Panc1 (cell line): ENCODE measurements around the gene SERTAD1. TPM values are rescaled to one million over a fixed set of nuclear protein-coding genes. Genes with fewer than 3 reads are reported as not detected.

Experiments
- ATAC-seq: fragments of 200-7000 bp; cut with Tn5 transposase; 2 replicates; pipeline ENCODE4 v1.9.1; 2020; ENCODE audit warnings: mild to moderate bottlenecking, moderate library complexity
- BruUV-seq: library from RNA; stranded (reverse); fragments of 400-500 nt; replicated peaks from 2 replicates; lab custom pipeline; 2021; lab: Mats Ljungman, UMichigan
- CTCF ChIA-PET: fragments of 300-600 bp; sonication (Branson Sonifier 250); formaldehyde crosslinking; loops from one replicate; lab custom pipeline; 2022; ENCODE audit warnings: antibody characterized with exemption; lab: Charles Lee
- POLR2A ChIA-PET: fragments of 300-600 bp; sonication (Branson Sonifier 250); formaldehyde crosslinking; loops from one replicate; lab custom pipeline; 2022; ENCODE audit warnings: antibody characterized with exemption; lab: Charles Lee
- DNase-seq: peaks from one replicate; pipeline ENCODE4 v3.0.0-alpha.2; 2010; ENCODE audit warnings: low read depth, low spot score
- H3K27ac ChIP-seq: 2 replicates; pipeline ENCODE4 v1.5.1; 2011; ENCODE audit warnings: mild to moderate bottlenecking, low read length, inconsistent platforms
- H3K27me3 ChIP-seq: fragments of 200-500 bp; sonication (Bioruptor generic); 2 replicates; pipeline ENCODE4 v1.6.0; 2014; ENCODE audit warnings: low read length, inconsistent platforms; ENCODE audit not compliant: control insufficient read depth, insufficient read depth
- H3K36me3 ChIP-seq: fragments of 200-500 bp; sonication (Bioruptor generic); 2 replicates; pipeline ENCODE4 v1.5.1; 2014; ENCODE audit warnings: inconsistent platforms, mild to moderate bottlenecking, low read length, moderate library complexity; ENCODE audit not compliant: control insufficient read depth, insufficient read depth
- H3K4me1 ChIP-seq: 2 replicates; pipeline ENCODE4 v1.5.1; 2011; ENCODE audit warnings: inconsistent platforms, mild to moderate bottlenecking, low read length, moderate library complexity; ENCODE audit not compliant: control insufficient read depth, insufficient read depth
- H3K4me3 ChIP-seq, 2 experiments: 2 replicates each; pipeline ENCODE4 v1.5.1; 2011 to 2012; ENCODE audit warnings: low read depth in 2 of 2, low read length in 2 of 2, mild to moderate bottlenecking in 2 of 2, inconsistent platforms in 1 of 2, moderate library complexity in 1 of 2
- H3K9me3 ChIP-seq: fragments of 200-500 bp; sonication (Bioruptor generic); 2 replicates; pipeline ENCODE4 v1.5.1; 2014; ENCODE audit warnings: low read depth, mild to moderate bottlenecking, inconsistent platforms, low read length, moderate library complexity; ENCODE audit not compliant: control insufficient read depth, insufficient read depth
- POLR2AphosphoS5 ChIP-seq: IDR thresholded peaks from 2 replicates; pipeline ENCODE4 v1.6.1; 2012; ENCODE audit warnings: mild to moderate bottlenecking, low read depth, low read length, moderate library complexity
- SIN3A ChIP-seq: IDR thresholded peaks from 2 replicates; pipeline ENCODE4 v1.6.1; 2012; ENCODE audit warnings: low read depth, mild to moderate bottlenecking, low read length, moderate library complexity, borderline replicate concordance; ENCODE audit not compliant: insufficient read depth
- TCF7L2 ChIP-seq: IDR thresholded peaks from 2 replicates; pipeline ENCODE4 v1.6.1; 2011; ENCODE audit warnings: mild to moderate bottlenecking, low read depth, low read length, inconsistent platforms
- in situ Hi-C: cut with HindIII; loops from 2 replicates; pipeline ENCODE4 v1.10.0; 2016; ENCODE audit warnings: low sequenced_read_pairs, low pct_unique_long_range_greater_than_20kb
- intact Hi-C: fragments of 100-400 bp; cut with micrococcal nuclease; formaldehyde crosslinking; loops from one replicate; pipeline ENCODE4 v1.10.0; 2022; ENCODE audit not compliant: unreplicated experiment
- total RNA-seq: library from RNA; stranded (reverse); gene quantifications from one replicate; pipeline ENCODE4 v1.2.1, GENCODE V29; 2021; ENCODE audit not compliant: unreplicated experiment
- TF ChIP-seq, protein P1 (sequence below), 2 experiments: IDR thresholded peaks; 2 replicates each; pipeline ENCODE4 v1.6.1; 2011 to 2012; ENCODE audit warnings: low read depth in 2 of 2, control low read depth in 1 of 2, low read length in 1 of 2, mild to moderate bottlenecking in 1 of 2, moderate library complexity in 1 of 2; ENCODE audit not compliant: insufficient read depth in 1 of 2
- TF ChIP-seq, protein P2 (sequence below): fragments of 450-650 bp; IDR thresholded peaks from 2 replicates; pipeline ENCODE4 v1.5.1; 2017; ENCODE audit warnings: mild to moderate bottlenecking

SERTAD1 gene
- total RNA-seq, 1 experiment from 2014 or later = 13.4 TPM

DNA sequence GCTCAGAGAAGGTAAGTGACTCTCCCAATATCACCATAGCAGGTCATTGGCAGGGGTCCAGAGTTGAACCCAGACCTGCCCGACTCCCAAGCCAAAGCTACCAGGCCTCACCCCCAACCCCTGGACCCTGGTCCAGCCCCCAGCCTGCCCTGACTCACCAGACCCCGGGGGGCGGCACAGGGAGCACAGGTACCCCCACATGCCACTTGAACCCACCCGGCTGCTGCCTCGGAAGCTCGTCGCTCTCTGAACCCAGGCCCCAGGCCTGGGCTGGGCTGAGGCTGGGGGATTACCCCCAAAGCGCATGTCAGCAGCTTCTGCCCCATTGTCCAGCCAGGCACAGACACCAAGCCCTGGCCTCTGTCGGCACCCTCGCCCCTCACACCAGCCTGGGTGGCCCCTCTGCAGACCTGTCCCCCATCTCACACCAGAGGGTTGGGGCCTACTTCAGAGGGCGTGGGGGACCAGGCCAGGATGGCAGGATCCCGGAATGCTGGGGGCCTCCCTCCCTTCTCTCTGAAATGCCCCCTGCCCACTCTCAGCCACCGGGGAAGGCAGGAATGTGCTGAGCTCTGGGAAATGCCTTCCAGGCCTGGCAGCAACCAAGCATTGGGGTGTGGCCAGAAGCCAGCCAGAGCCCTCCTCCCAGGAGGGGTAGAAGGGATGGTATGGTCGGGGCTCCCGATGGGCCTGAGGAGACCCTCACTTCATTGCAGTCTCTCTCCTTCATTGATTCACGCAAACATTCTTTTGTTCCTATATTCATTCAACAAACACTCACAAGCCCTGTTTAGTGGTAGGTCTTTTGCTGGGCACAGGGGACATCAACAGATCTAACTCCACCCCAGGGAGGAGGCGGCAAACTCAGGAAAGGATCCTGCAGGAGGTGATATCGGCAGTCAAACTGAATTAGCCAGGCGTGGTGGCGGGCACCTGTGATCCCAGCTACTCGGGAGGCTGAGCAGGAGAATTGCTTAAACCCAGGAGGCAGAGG is 11.0 kb downstream of the SERTAD1 start:
- no peaks in the 10 kb centered on the region for H3K27me3 ChIP-seq
- TF ChIP-seq TCF7L2 (no peak), POLR2AphosphoS5 (no peak), SIN3A (no peak)
- TF ChIP-seq, protein P1, sequence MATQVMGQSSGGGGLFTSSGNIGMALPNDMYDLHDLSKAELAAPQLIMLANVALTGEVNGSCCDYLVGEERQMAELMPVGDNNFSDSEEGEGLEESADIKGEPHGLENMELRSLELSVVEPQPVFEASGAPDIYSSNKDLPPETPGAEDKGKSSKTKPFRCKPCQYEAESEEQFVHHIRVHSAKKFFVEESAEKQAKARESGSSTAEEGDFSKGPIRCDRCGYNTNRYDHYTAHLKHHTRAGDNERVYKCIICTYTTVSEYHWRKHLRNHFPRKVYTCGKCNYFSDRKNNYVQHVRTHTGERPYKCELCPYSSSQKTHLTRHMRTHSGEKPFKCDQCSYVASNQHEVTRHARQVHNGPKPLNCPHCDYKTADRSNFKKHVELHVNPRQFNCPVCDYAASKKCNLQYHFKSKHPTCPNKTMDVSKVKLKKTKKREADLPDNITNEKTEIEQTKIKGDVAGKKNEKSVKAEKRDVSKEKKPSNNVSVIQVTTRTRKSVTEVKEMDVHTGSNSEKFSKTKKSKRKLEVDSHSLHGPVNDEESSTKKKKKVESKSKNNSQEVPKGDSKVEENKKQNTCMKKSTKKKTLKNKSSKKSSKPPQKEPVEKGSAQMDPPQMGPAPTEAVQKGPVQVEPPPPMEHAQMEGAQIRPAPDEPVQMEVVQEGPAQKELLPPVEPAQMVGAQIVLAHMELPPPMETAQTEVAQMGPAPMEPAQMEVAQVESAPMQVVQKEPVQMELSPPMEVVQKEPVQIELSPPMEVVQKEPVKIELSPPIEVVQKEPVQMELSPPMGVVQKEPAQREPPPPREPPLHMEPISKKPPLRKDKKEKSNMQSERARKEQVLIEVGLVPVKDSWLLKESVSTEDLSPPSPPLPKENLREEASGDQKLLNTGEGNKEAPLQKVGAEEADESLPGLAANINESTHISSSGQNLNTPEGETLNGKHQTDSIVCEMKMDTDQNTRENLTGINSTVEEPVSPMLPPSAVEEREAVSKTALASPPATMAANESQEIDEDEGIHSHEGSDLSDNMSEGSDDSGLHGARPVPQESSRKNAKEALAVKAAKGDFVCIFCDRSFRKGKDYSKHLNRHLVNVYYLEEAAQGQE (IDR thresholded peaks at IDR 0.05; ENCODE audit: insufficient read depth in 1 of 2, low read depth in 2 of 2, low read length in 1 of 2) = no peak
- TF ChIP-seq, protein P2, sequence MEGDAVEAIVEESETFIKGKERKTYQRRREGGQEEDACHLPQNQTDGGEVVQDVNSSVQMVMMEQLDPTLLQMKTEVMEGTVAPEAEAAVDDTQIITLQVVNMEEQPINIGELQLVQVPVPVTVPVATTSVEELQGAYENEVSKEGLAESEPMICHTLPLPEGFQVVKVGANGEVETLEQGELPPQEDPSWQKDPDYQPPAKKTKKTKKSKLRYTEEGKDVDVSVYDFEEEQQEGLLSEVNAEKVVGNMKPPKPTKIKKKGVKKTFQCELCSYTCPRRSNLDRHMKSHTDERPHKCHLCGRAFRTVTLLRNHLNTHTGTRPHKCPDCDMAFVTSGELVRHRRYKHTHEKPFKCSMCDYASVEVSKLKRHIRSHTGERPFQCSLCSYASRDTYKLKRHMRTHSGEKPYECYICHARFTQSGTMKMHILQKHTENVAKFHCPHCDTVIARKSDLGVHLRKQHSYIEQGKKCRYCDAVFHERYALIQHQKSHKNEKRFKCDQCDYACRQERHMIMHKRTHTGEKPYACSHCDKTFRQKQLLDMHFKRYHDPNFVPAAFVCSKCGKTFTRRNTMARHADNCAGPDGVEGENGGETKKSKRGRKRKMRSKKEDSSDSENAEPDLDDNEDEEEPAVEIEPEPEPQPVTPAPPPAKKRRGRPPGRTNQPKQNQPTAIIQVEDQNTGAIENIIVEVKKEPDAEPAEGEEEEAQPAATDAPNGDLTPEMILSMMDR = no peak
- no peak overlapping the region for H3K27ac ChIP-seq
- intact Hi-C loops = no loop called here
- H3K9me3 ChIP-seq = no peaks in the 10 kb centered on the region
- ChIA-PET CTCF (interaction anchor here (0.6 kb wide), 1 partner anchor 178 kb away, joined by 4 read pairs; no protein-coding TSS in a partner anchor), POLR2A (interaction anchor here (0.7 kb wide), 1 partner anchor 57 kb away, joined by 3 read pairs; no protein-coding TSS in a partner anchor)
- peaks cover 12% of the 10 kb centered on the region for H3K4me1 ChIP-seq
- ATAC-seq (no peak), DNase-seq (no peak)
- in situ Hi-C loops = no loop called here
- H3K4me3 ChIP-seq = no peak overlapping the region
- H3K36me3 ChIP-seq = no peaks in the 10 kb centered on the region
- no TSS peak for BruUV-seq

DNA sequence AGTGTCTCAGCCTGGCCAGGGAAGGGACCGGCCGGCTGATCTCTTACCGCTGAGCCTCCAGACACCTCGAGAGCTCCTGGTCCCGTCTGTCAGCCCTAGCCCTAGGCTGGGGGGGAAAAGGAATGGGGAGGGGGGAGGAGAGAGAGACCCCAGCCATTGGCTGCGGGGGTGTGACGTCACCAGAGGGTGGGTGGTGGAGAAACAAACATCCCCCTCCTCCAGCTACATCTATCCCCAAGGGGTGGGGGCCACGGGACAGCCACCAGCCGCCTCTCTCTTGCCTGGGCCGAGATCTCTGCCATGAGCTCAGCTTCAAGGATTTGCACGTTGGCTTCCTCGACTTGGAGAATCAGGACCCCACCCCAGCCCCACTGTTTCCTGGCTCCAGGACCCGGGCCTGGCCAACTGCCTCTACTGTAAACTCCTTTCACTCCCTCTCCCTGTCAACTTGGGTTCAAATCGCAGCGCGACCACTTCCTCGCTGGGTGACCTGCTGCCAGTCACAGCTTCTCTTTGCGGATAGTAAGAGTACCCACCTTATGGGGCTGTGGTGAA is 12.4 kb downstream of the SERTAD1 start, which contains the start of gene PRX:
PRX (minus strand) TSS at position 88 of the 555 bp plus-strand sequence. CDS start 5,446 bp downstream, outside the sequence.
- H3K4me3 ChIP-seq = no peak within 1 kb of the TSS
- intact Hi-C loops = no loop called here
- no peaks in the 10 kb centered on the region for H3K27me3 ChIP-seq
- no peak for ATAC-seq
- ChIA-PET POLR2A (interaction anchor here (0.6 kb wide), 1 partner anchor 185 kb away, joined by 5 read pairs; no protein-coding TSS in a partner anchor), CTCF (no interaction called here)
- DNase-seq = no peak
- BruUV-seq = no TSS peak
- H3K27ac ChIP-seq = no peak within 1 kb of the TSS
- in situ Hi-C loops = no loop called here
- no peaks in the 10 kb centered on the region for H3K9me3 ChIP-seq
- TF ChIP-seq TCF7L2 (no peak), POLR2AphosphoS5 (no peak), SIN3A (no peak)
- TF ChIP-seq, protein P2 = no peak
- TF ChIP-seq, protein P1 (IDR thresholded peaks at IDR 0.05; ENCODE audit: insufficient read depth in 1 of 2, low read depth in 2 of 2, low read length in 1 of 2) = no peak
- peaks cover 12% of the 10 kb centered on the region for H3K4me1 ChIP-seq
- no peaks in the 10 kb centered on the region for H3K36me3 ChIP-seq
